HEK293 (cell line): Measurements from ENCODE around the gene BCL7A.

Experiments used
- CTCF ChIA-PET: fragments of 350-600 bp; formaldehyde crosslinking; extraction: SDS; loops from one replicate; lab custom pipeline; 2021; ENCODE audit warnings: antibody characterized with exemption; lab: Yijun Ruan, JAX
- POLR2A ChIA-PET: fragments of 300-600 bp; formaldehyde crosslinking; extraction: SDS; loops from one replicate; lab custom pipeline; 2020; ENCODE audit warnings: antibody characterized with exemption, inconsistent platforms; lab: Yijun Ruan, JAX
- H3K27ac ChIP-seq: fragments of 200-500 bp; sonication (Bioruptor generic); 2 replicates; pipeline ENCODE4 v1.5.1; 2014; ENCODE audit warnings: low read depth, low read length, control low read depth, inconsistent platforms; ENCODE audit errors: extremely low read depth
- H3K36me3 ChIP-seq, 2 experiments: fragments of 200-500 bp in 1 of 2; sonication (Bioruptor generic) in 1 of 2; 1 replicate in 1 of 2; 2 replicates in 1 of 2; pipeline ENCODE4 v1.5.1; 2014 to 2017; ENCODE audit warnings: inconsistent platforms in 2 of 2, low read length in 2 of 2; ENCODE audit not compliant: control insufficient read depth in 2 of 2, insufficient read depth in 1 of 2
- H3K4me1 ChIP-seq: fragments of 200-500 bp; sonication (Bioruptor generic); 2 replicates; pipeline ENCODE4 v1.5.1; 2014; ENCODE audit warnings: mild to moderate bottlenecking, low read length, inconsistent platforms; ENCODE audit not compliant: control insufficient read depth, insufficient read depth
- H3K4me3 ChIP-seq: 2 replicates; pipeline ENCODE4 v1.5.1; 2011; ENCODE audit warnings: low read depth, mild to moderate bottlenecking, control low read depth, low read length, moderate library complexity
- H3K9me3 ChIP-seq: fragments of 200-500 bp; sonication (Bioruptor generic); 2 replicates; pipeline ENCODE4 v1.5.1; 2014; ENCODE audit warnings: low read depth, low read length, inconsistent platforms; ENCODE audit not compliant: control insufficient read depth, insufficient read depth
- HOXC10 ChIP-seq: sonication (generic); formaldehyde crosslinking; IDR thresholded peaks from 2 replicates; pipeline ENCODE4 v1.8.1; 2023; ENCODE audit warnings: mild to moderate bottlenecking, missing genetic modification reagents
- KLF10 ChIP-seq: fragments of 450-650 bp; IDR thresholded peaks from 2 replicates; pipeline ENCODE4 v1.5.1; 2018; ENCODE audit warnings: missing biosample characterization, mild to moderate bottlenecking, missing genetic modification characterization
- SP7 ChIP-seq: fragments of 450-650 bp; formaldehyde crosslinking; IDR thresholded peaks from 2 replicates; pipeline ENCODE4 v1.5.1; 2016; ENCODE audit warnings: missing biosample characterization, missing genetic modification characterization
- YY2 ChIP-seq: fragments of 450-650 bp; formaldehyde crosslinking; IDR thresholded peaks from 2 replicates; pipeline ENCODE4 v1.5.1; 2016; ENCODE audit warnings: missing biosample characterization, missing genetic modification characterization
- ZBTB20 ChIP-seq: fragments of 450-650 bp; formaldehyde crosslinking; IDR thresholded peaks from 2 replicates; pipeline ENCODE4 v1.5.1; 2016; ENCODE audit warnings: missing biosample characterization, missing genetic modification characterization
- ZNF169 ChIP-seq: fragments of 450-650 bp; formaldehyde crosslinking; IDR thresholded peaks from 2 replicates; pipeline ENCODE4 v1.5.1; 2016; ENCODE audit warnings: missing biosample characterization, missing genetic modification characterization
- ZNF214 ChIP-seq: fragments of 450-650 bp; formaldehyde crosslinking; IDR thresholded peaks from 2 replicates; pipeline ENCODE4 v1.5.1; 2017; ENCODE audit warnings: missing biosample characterization, mild to moderate bottlenecking, missing genetic modification characterization, borderline replicate concordance
- ZNF223 ChIP-seq: fragments of 450-650 bp; formaldehyde crosslinking; IDR thresholded peaks from 2 replicates; pipeline ENCODE4 v1.5.1; 2016; ENCODE audit warnings: missing biosample characterization, missing genetic modification characterization
- ZNF302 ChIP-seq: fragments of 450-650 bp; formaldehyde crosslinking; IDR thresholded peaks from 2 replicates; pipeline ENCODE4 v1.5.1; 2016; ENCODE audit warnings: missing biosample characterization, missing genetic modification characterization, low read depth
- ZNF433 ChIP-seq: fragments of 450-650 bp; formaldehyde crosslinking; IDR thresholded peaks from 2 replicates; pipeline ENCODE4 v1.5.1; 2016; ENCODE audit warnings: missing biosample characterization, missing genetic modification characterization, low read depth
- ZNF621 ChIP-seq: fragments of 450-650 bp; formaldehyde crosslinking; IDR thresholded peaks from 2 replicates; pipeline ENCODE4 v1.5.1; 2017; ENCODE audit warnings: missing biosample characterization, missing genetic modification characterization
- ZNF654 ChIP-seq: fragments of 450-650 bp; formaldehyde crosslinking; IDR thresholded peaks from 2 replicates; pipeline ENCODE4 v1.5.1; 2016; ENCODE audit warnings: low read depth, missing biosample characterization, missing genetic modification characterization
- ZNF670 ChIP-seq: fragments of 450-650 bp; formaldehyde crosslinking; IDR thresholded peaks from 2 replicates; pipeline ENCODE4 v1.5.1; 2016; ENCODE audit warnings: missing biosample characterization, missing genetic modification characterization, low read depth
- ZNF777 ChIP-seq: fragments of 450-650 bp; formaldehyde crosslinking; IDR thresholded peaks from 2 replicates; pipeline ENCODE4 v1.5.1; 2017; ENCODE audit warnings: missing biosample characterization, missing genetic modification characterization, borderline replicate concordance
- ZNF791 ChIP-seq: fragments of 450-650 bp; formaldehyde crosslinking; IDR thresholded peaks from 2 replicates; pipeline ENCODE4 v1.5.1; 2016; ENCODE audit warnings: missing biosample characterization, missing genetic modification characterization
- TF ChIP-seq, protein P1 (sequence below): fragments of 450-650 bp; formaldehyde crosslinking; IDR thresholded peaks from 2 replicates; pipeline ENCODE4 v1.5.1; 2016; ENCODE audit warnings: missing biosample characterization, missing genetic modification characterization
- TF ChIP-seq, protein P2 (sequence below): fragments of 450-650 bp; formaldehyde crosslinking; IDR thresholded peaks from 2 replicates; pipeline ENCODE4 v1.5.1; 2017; ENCODE audit warnings: missing biosample characterization, missing genetic modification characterization
- TF ChIP-seq, protein P3 (sequence below): fragments of 450-650 bp; formaldehyde crosslinking; IDR thresholded peaks from 2 replicates; pipeline ENCODE4 v1.5.1; 2016; ENCODE audit warnings: missing biosample characterization, missing genetic modification characterization
- TF ChIP-seq, protein P4 (sequence below): fragments of 450-650 bp; formaldehyde crosslinking; IDR thresholded peaks from 2 replicates; pipeline ENCODE4 v1.5.0; 2017; ENCODE audit warnings: missing biosample characterization, missing genetic modification characterization, borderline replicate concordance
- TF ChIP-seq, protein P5 (sequence below): fragments of 450-650 bp; formaldehyde crosslinking; IDR thresholded peaks from 2 replicates; pipeline ENCODE4 v1.5.1; 2016; ENCODE audit warnings: missing biosample characterization, missing genetic modification characterization

The BCL7A gene

DNA sequence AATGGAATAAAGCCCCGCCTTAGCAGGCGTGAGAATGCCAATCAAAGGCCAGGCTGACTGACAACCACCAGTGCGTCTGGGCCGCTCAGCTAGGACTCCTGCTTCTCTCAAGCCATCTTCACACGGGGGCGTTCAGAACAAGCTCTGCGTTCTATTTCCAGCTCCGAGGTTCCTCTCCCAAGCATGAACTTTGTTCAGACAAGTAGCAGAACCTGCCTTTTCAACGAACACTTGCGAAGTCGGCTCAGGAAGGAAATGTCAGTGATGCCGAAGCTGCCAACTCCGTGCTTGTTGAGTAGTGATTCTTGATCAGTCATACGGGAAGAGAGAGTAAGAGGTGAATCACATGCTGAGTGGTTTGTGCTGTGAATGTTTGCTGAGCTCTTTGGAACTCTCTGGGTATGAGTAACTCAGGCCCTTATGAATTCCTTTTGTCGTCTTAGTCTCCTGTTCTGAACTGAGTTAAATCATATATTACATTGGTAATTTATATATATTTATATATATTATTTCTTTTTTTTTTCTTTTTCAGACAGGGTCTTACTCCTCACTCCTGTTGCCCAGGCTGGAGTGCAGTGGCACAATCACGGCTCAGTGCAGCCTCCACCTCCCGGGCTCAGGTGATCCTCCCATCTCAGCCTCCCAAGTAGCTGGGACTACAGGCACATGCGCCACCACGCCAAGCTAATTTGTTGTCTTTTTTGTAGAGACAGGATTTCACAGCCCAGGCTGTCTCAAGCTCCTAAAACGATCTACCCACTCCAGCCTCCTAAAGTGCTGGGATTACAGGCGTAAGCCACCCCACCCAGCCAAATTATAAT, 29.4 kb upstream of the BCL7A start:
- CTCF ChIA-PET = interaction anchor here (1.0 to 1.1 kb wide), 2 partner anchors 9 to 29 kb away, joined by 5 to 6 read pairs; no protein-coding TSS in a partner anchor
- peaks cover 9% of the 10 kb centered on the region for H3K4me1 ChIP-seq
- no peaks in the 10 kb centered on the region for H3K36me3 ChIP-seq
- H3K9me3 ChIP-seq = no peaks in the 10 kb centered on the region
- H3K4me3 ChIP-seq = no peak overlapping the region
- H3K27ac ChIP-seq = no peak overlapping the region
- POLR2A ChIA-PET = no interaction called here
- TF ChIP-seq ZNF791 (tag by site-specific recombination) = no peak
- TF ChIP-seq, protein P1, sequence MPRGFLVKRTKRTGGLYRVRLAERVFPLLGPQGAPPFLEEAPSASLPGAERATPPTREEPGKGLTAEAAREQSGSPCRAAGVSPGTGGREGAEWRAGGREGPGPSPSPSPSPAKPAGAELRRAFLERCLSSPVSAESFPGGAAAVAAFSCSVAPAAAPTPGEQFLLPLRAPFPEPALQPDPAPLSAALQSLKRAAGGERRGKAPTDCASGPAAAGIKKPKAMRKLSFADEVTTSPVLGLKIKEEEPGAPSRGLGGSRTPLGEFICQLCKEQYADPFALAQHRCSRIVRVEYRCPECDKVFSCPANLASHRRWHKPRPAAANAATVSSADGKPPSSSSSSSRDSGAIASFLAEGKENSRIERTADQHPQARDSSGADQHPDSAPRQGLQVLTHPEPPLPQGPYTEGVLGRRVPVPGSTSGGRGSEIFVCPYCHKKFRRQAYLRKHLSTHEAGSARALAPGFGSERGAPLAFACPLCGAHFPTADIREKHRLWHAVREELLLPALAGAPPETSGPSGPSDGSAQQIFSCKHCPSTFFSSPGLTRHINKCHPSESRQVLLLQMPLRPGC (tag by site-specific recombination) = no peak
- no peak for TF ChIP-seq ZNF214 (tag by site-specific recombination)
- TF ChIP-seq, protein P2, sequence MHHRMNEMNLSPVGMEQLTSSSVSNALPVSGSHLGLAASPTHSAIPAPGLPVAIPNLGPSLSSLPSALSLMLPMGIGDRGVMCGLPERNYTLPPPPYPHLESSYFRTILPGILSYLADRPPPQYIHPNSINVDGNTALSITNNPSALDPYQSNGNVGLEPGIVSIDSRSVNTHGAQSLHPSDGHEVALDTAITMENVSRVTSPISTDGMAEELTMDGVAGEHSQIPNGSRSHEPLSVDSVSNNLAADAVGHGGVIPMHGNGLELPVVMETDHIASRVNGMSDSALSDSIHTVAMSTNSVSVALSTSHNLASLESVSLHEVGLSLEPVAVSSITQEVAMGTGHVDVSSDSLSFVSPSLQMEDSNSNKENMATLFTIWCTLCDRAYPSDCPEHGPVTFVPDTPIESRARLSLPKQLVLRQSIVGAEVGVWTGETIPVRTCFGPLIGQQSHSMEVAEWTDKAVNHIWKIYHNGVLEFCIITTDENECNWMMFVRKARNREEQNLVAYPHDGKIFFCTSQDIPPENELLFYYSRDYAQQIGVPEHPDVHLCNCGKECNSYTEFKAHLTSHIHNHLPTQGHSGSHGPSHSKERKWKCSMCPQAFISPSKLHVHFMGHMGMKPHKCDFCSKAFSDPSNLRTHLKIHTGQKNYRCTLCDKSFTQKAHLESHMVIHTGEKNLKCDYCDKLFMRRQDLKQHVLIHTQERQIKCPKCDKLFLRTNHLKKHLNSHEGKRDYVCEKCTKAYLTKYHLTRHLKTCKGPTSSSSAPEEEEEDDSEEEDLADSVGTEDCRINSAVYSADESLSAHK (tag by site-specific recombination) = no peak
- TF ChIP-seq ZNF302 (tag by site-specific recombination) = no peak
- no peak for TF ChIP-seq ZNF654
- no peak for TF ChIP-seq ZNF670 (tag by site-specific recombination)
- TF ChIP-seq, all 188 proteins: peak for 0

DNA sequence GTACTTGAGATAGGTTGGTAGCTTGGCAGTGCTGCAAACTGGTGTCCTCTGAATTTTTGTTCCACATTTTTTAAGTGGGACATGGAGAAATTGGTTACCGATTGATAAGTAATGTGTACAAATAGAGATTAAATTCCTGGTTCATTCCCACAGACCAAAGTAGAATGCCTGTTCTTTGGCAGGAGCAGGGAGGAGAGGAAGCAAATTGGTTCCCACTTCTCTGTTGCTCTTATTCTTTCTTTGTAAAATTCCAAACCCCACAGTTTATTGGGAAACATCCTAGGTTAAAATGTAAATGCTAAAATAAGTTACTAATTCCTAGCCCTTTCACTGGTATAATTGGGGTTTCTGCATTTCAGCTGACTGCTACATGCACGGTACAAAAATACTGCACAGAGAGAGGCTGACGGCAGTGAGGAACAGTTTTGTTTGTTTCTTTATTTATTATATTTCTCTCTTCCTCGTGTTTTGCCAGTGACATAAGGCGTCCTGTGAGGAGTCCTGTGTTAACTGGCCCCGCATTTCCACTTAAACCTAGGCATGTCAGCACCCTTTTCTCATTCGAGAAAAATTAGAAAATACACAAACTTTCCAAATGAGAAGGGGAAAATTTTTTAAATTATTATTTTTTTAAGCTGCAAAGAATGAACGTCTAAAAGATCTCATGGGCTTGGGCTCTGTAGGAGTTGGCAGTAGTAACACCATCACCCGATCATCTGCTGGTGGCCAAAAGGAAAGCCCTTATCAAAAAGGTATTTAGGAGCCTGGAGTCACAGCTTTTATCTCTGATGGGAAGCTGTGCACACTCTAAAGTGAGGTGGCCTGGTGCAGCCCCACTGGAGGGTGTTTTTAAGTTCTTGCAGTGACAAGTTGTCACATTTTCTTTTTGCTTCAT, 25.4 kb upstream of the BCL7A start:
- ChIA-PET POLR2A (no interaction called here), CTCF (interaction anchor here (0.6 kb wide), 1 partner anchor 62 kb away, joined by 3 read pairs; no protein-coding TSS in a partner anchor)
- TF ChIP-seq, protein P3, sequence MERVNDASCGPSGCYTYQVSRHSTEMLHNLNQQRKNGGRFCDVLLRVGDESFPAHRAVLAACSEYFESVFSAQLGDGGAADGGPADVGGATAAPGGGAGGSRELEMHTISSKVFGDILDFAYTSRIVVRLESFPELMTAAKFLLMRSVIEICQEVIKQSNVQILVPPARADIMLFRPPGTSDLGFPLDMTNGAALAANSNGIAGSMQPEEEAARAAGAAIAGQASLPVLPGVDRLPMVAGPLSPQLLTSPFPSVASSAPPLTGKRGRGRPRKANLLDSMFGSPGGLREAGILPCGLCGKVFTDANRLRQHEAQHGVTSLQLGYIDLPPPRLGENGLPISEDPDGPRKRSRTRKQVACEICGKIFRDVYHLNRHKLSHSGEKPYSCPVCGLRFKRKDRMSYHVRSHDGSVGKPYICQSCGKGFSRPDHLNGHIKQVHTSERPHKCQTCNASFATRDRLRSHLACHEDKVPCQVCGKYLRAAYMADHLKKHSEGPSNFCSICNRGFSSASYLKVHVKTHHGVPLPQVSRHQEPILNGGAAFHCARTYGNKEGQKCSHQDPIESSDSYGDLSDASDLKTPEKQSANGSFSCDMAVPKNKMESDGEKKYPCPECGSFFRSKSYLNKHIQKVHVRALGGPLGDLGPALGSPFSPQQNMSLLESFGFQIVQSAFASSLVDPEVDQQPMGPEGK (tag by site-specific recombination) = no peak
- TF ChIP-seq ZNF223 (tag by site-specific recombination) (no peak), ZNF777 (tag by site-specific recombination) (no peak), ZBTB20 (tag by site-specific recombination) (no peak), ZNF621 (tag by site-specific recombination) (no peak), YY2 (no peak), ZNF169 (tag by site-specific recombination) (no peak), KLF10 (no peak), HOXC10 (CRISPR knock-in tag) (no peak), SP7 (tag by site-specific recombination) (no peak), ZNF433 (tag by site-specific recombination) (no peak)
- TF ChIP-seq, protein P4, sequence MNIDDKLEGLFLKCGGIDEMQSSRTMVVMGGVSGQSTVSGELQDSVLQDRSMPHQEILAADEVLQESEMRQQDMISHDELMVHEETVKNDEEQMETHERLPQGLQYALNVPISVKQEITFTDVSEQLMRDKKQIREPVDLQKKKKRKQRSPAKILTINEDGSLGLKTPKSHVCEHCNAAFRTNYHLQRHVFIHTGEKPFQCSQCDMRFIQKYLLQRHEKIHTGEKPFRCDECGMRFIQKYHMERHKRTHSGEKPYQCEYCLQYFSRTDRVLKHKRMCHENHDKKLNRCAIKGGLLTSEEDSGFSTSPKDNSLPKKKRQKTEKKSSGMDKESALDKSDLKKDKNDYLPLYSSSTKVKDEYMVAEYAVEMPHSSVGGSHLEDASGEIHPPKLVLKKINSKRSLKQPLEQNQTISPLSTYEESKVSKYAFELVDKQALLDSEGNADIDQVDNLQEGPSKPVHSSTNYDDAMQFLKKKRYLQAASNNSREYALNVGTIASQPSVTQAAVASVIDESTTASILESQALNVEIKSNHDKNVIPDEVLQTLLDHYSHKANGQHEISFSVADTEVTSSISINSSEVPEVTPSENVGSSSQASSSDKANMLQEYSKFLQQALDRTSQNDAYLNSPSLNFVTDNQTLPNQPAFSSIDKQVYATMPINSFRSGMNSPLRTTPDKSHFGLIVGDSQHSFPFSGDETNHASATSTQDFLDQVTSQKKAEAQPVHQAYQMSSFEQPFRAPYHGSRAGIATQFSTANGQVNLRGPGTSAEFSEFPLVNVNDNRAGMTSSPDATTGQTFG (tag by site-specific recombination) = no peak
- TF ChIP-seq, protein P5, sequence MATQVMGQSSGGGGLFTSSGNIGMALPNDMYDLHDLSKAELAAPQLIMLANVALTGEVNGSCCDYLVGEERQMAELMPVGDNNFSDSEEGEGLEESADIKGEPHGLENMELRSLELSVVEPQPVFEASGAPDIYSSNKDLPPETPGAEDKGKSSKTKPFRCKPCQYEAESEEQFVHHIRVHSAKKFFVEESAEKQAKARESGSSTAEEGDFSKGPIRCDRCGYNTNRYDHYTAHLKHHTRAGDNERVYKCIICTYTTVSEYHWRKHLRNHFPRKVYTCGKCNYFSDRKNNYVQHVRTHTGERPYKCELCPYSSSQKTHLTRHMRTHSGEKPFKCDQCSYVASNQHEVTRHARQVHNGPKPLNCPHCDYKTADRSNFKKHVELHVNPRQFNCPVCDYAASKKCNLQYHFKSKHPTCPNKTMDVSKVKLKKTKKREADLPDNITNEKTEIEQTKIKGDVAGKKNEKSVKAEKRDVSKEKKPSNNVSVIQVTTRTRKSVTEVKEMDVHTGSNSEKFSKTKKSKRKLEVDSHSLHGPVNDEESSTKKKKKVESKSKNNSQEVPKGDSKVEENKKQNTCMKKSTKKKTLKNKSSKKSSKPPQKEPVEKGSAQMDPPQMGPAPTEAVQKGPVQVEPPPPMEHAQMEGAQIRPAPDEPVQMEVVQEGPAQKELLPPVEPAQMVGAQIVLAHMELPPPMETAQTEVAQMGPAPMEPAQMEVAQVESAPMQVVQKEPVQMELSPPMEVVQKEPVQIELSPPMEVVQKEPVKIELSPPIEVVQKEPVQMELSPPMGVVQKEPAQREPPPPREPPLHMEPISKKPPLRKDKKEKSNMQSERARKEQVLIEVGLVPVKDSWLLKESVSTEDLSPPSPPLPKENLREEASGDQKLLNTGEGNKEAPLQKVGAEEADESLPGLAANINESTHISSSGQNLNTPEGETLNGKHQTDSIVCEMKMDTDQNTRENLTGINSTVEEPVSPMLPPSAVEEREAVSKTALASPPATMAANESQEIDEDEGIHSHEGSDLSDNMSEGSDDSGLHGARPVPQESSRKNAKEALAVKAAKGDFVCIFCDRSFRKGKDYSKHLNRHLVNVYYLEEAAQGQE (tag by site-specific recombination) = no peak

More for the DNA sequence above, 25.4 kb upstream of the BCL7A start:
- H3K4me3 ChIP-seq = no peak overlapping the region
- H3K4me1 ChIP-seq = no peaks in the 10 kb centered on the region
- H3K27ac ChIP-seq = no peak overlapping the region
- H3K36me3 ChIP-seq = no peaks in the 10 kb centered on the region
- H3K9me3 ChIP-seq = no peaks in the 10 kb centered on the region
